Endodermal cell (in vitro differentiated cells): Measurements from ENCODE around the gene ZNF99. TPM values are rescaled to one million over a fixed set of nuclear protein-coding genes. Genes with fewer than 3 reads are reported as not detected.
"Not testable (repeated sequence)": the region's sequence is repeated elsewhere in the genome, so short reads cannot be mapped to it uniquely, and the experiment has no call there.

Experiments
- DNase-seq: peaks from one replicate; pipeline ENCODE4 v3.0.0-alpha.2; 2017
- H3K27ac ChIP-seq: 2 replicates; pipeline ENCODE4 v1.5.1; 2013; ENCODE audit warnings: mild to moderate bottlenecking, low read depth, low read length, moderate library complexity
- H3K27me3 ChIP-seq: 2 replicates; pipeline ENCODE4 v1.6.1; 2013; ENCODE audit warnings: mild to moderate bottlenecking, low read length, moderate library complexity; ENCODE audit not compliant: insufficient read depth, control insufficient read depth, poor library complexity, severe bottlenecking
- H3K36me3 ChIP-seq: 2 replicates; pipeline ENCODE4 v1.7.0; 2013; ENCODE audit warnings: mild to moderate bottlenecking, low read length, moderate library complexity; ENCODE audit not compliant: control insufficient read depth, insufficient read depth
- H3K4me1 ChIP-seq: one replicate; pipeline ENCODE4 v1.7.0; 2013; ENCODE audit warnings: low read length; ENCODE audit not compliant: control insufficient read depth, insufficient read depth
- H3K4me3 ChIP-seq: 2 replicates; pipeline ENCODE4 v1.5.1; 2013; ENCODE audit warnings: mild to moderate bottlenecking, low read length, moderate library complexity
- H3K9ac ChIP-seq: 2 replicates; pipeline ENCODE4 v1.6.1; 2013; ENCODE audit warnings: mild to moderate bottlenecking, low read length, moderate library complexity; ENCODE audit not compliant: poor library complexity, severe bottlenecking; ENCODE audit errors: extremely low read depth
- H3K9me3 ChIP-seq: 2 replicates; pipeline ENCODE4 v1.6.1; 2013; ENCODE audit warnings: mild to moderate bottlenecking, low read length, moderate library complexity; ENCODE audit not compliant: control insufficient read depth
- H3K27ac Mint-ChIP-seq: 2 replicates; pipeline ENCODE4 v1.8.0; 2020; ENCODE audit warnings: mixed read lengths
- H3K27me3 Mint-ChIP-seq: 2 replicates; pipeline ENCODE4 v1.8.0; 2021; ENCODE audit warnings: mild to moderate bottlenecking, mixed read lengths; ENCODE audit not compliant: insufficient read depth
- H3K36me3 Mint-ChIP-seq: 2 replicates; pipeline ENCODE4 v1.8.0; 2020; ENCODE audit warnings: low read depth, mixed read lengths
- H3K4me1 Mint-ChIP-seq: 2 replicates; pipeline ENCODE4 v1.8.0; 2020; ENCODE audit warnings: mixed read lengths
- H3K4me3 Mint-ChIP-seq: 2 replicates; pipeline ENCODE4 v1.8.0; 2020; ENCODE audit warnings: mild to moderate bottlenecking, moderate library complexity, mixed read lengths
- H3K9me3 Mint-ChIP-seq: 2 replicates; pipeline ENCODE4 v1.8.0; 2020; ENCODE audit warnings: mild to moderate bottlenecking, mixed read lengths
- CTCF ChIP-seq: fragments of 200-600 bp; sonication (generic); conservative IDR thresholded peaks from 2 replicates; pipeline ENCODE4 v1.5.0; 2021; ENCODE audit warnings: antibody characterized with exemption, mild to moderate bottlenecking
- WGBS, 2 experiments: methylation state at CpG; one replicate each; pipeline versions ENCODE4 v1.1.5 to v1.1.7; 2013; ENCODE audit warnings: missing lambda C conversion rate in 2 of 2, mixed read lengths in 1 of 2; ENCODE audit not compliant: insufficient coverage in 1 of 2, insufficient read length in 1 of 2; 5-methylcytosine and 5-hydroxymethylcytosine counted together
- total RNA-seq, 2 donors: library from RNA; stranded (reverse); fragmentation: NEBNext Ultra II Directional in 1 of 2; extraction: Animal tissue kit (Norgen Biotek cat#: 25700) in 1 of 2; gene quantifications; 2 replicates in 1 of 2; 3 replicates in 1 of 2; pipeline ENCODE4 v1.2.1, GENCODE V29; 2021

Gene ZNF99
- total RNA-seq, 2 donors from 2014 or later, result not detected

- H3K4me3 ChIP-seq, H3K4me3 Mint-ChIP-seq, H3K27me3 ChIP-seq, H3K4me1 Mint-ChIP-seq, H3K27ac ChIP-seq, H3K27me3 Mint-ChIP-seq, H3K27ac Mint-ChIP-seq, H3K36me3 Mint-ChIP-seq, H3K4me1 ChIP-seq, DNase-seq, H3K36me3 ChIP-seq, H3K9ac ChIP-seq: not testable (repeated sequence)
- WGBS, 2 experiments, result 78 to 100% methylated on average over 2 to 5 of the region's 6 CpGs
- peaks cover 97% of the 10 kb centered on the region for H3K9me3 Mint-ChIP-seq
- peaks cover 74% of the 10 kb centered on the region for H3K9me3 ChIP-seq
Measured at GRCh38 chr19:22721533-22721932, 62.4 kb downstream of the ZNF99 start.

GRCh38 chr19:22708983-22709382 lies 75.0 kb downstream of the ZNF99 start:
- Mint-ChIP-seq H3K27ac (no peak overlapping the region), H3K4me3 (no peak overlapping the region), H3K9me3 (peaks cover 69% of the 10 kb centered on the region), H3K36me3 (no peaks in the 10 kb centered on the region), H3K4me1 (no peaks in the 10 kb centered on the region), H3K27me3 (no peaks in the 10 kb centered on the region)
- H3K9ac ChIP-seq, result no peak overlapping the region
- 83 to 86% methylated on average over 18 to 27 of the region's 27 CpGs for WGBS, 2 experiments
- no peak overlapping the region for H3K4me3 ChIP-seq
- no peak for TF ChIP-seq CTCF
- peaks cover 55% of the 10 kb centered on the region for H3K9me3 ChIP-seq
- no peak overlapping the region for H3K27ac ChIP-seq
- H3K36me3 ChIP-seq, result no peaks in the 10 kb centered on the region
- no peaks in the 10 kb centered on the region for H3K4me1 ChIP-seq
- no peak for DNase-seq
- no peaks in the 10 kb centered on the region for H3K27me3 ChIP-seq

DNA sequence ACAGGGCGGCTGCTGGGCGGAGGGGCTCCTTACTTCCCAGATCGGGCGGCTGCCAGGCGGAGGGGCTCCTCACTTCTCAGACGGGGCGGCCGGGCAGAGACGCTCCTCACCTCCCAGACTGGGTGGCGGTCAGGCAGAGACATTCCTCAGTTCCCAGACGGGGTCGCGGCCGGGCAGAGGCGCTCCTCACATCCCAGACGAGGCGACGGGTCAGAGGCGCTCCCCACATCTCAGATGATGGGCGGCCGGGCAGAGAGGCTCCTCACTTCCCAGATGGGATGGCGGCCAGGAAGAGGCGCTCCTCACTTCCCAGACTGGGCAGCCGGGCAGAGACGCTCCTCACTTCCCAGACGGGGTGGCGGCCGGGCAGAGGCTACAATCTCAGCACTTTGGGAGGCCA lies 80.9 kb downstream of the ZNF99 start:
- H3K27me3 ChIP-seq, H3K4me1 ChIP-seq, H3K36me3 ChIP-seq, DNase-seq, H3K27me3 Mint-ChIP-seq, H3K27ac ChIP-seq, H3K4me3 ChIP-seq, H3K9ac ChIP-seq, H3K27ac Mint-ChIP-seq, H3K4me3 Mint-ChIP-seq, H3K4me1 Mint-ChIP-seq, H3K36me3 Mint-ChIP-seq: not testable (repeated sequence)
- H3K9me3 Mint-ChIP-seq, result peaks cover 79% of the 10 kb centered on the region
- 71 to 89% methylated on average over 7 to 28 of the region's 28 CpGs for WGBS, 2 experiments
- H3K9me3 ChIP-seq, result peaks cover 53% of the 10 kb centered on the region

DNA sequence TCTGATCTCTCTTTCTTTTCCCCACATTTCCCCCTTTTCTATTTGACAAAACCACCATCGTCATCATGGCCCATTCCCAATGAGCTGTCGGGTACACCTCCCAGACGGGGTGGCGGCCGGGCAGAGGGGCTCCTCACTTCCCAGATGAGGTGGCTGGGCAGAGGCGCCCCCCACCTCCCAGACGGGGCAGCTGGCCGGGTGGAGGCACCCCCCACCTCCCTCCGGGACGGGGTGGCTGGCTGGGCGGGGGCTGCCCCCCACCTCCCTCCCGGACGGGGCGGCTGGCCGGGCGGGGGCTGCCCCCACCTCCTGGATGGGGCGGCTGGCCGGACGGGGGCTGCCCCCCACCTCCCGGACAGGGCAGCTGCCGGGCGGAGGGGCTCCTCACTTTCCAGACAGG lies 81.3 kb downstream of the ZNF99 start:
- not testable (repeated sequence) for H3K27ac Mint-ChIP-seq, H3K27me3 Mint-ChIP-seq, DNase-seq, H3K36me3 Mint-ChIP-seq, H3K9ac ChIP-seq, H3K4me1 Mint-ChIP-seq, H3K4me1 ChIP-seq, H3K27me3 ChIP-seq, H3K36me3 ChIP-seq, H3K4me3 ChIP-seq, H3K27ac ChIP-seq, H3K4me3 Mint-ChIP-seq
- WGBS, 2 experiments, result 88% methylated on average over 19 of the region's 22 CpGs; no CpG with 5 or more reads in 1 of the 2 experiments
- peaks cover 79% of the 10 kb centered on the region for H3K9me3 Mint-ChIP-seq
- peaks cover 53% of the 10 kb centered on the region for H3K9me3 ChIP-seq

Other genes with a start within 250 kb of the ZNF99 start
- not detected for gene ZNF492, start 149.8 kb downstream of the ZNF99 start, total RNA-seq
- gene ZNF723, start 48.1 kb upstream of the ZNF99 start, total RNA-seq, result not detected
- gene ZNF728, start 219.0 kb upstream of the ZNF99 start, total RNA-seq, result not detected